Measurements from ENCODE around the gene ANGPTL4. TPM values are rescaled to one million over a fixed set of nuclear protein-coding genes. Genes with fewer than 3 reads are reported as not detected.
A peak's percentile ranks its signal among the peaks of the same experiment; 100 is the strongest.
"Not testable (repeated sequence)": the region's sequence is repeated elsewhere in the genome, so short reads cannot be mapped to it uniquely, and the experiment has no call there.

The ANGPTL4 gene
- polyA plus RNA-seq, 3 donors from 2014 or later, result not detected

DNA sequence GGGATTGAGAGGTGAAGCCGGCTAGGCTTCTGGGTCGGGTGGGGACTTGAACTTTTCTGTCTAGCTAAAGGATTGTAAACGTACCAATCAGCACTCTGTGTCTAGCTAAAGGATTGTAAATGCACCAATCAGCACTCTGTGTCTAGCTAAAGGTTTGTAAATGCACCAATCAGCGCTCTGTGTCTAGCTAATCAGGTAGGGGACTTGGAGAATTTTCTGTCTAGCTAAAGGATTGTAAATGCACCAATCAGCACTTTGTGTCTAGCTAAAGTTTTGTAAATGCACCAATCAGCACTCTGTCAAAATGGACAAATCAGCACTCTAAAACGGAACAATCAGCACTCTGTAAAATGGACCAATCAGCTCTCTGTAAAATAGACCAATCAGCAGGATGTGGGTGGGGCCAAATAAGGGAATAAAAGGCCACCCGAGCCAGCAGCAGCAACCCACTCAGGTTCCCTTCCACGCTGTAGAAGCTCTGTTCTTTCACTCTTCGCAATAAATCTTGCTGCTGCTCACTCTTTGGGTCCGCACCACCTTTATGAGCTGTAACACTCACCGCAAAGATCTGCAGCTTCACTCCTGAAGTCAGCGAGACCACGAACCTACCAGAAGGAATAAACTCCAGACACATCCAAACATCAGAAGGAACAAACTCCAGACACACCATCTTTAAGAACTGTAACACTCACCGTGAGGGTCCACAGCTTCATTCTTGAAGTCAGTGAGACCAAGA is 15.4 kb downstream of the ANGPTL4 start:
- H3K9me3 Mint-ChIP-seq; H3K27ac Mint-ChIP-seq; H3K27me3 Mint-ChIP-seq (ENCODE audit: low read depth in 3 of 3); H3K4me1 Mint-ChIP-seq; H3K4me3 Mint-ChIP-seq; DNase-seq: not testable (repeated sequence)
- H3K36me3 Mint-ChIP-seq, result peaks cover 0 to 14% (median 13%) of the 10 kb centered on the region in 3 donors

DNA sequence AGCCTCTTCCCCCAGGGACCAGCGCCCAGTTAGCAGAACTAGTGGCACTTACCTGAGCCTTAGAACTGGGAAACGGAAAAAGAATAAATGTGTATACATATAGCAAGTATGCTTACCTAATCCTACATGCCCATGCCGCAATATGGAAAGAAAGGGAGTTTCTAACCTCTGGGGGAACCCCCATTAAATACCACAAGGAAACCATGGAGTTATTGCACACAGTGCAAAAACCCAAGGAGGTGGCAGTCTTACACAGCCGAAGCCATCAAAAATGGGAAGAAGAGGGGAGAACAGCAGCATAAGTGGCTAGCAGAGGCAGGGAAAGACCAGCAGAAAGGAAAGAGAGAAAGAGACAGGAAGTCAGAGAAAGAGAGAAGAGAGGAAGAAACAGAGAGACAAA is 20.6 kb downstream of the ANGPTL4 start:
- H3K27me3 Mint-ChIP-seq (ENCODE audit: low read depth in 3 of 3); H3K27ac Mint-ChIP-seq; H3K4me3 Mint-ChIP-seq; H3K36me3 Mint-ChIP-seq; H3K9me3 Mint-ChIP-seq; DNase-seq; H3K4me1 Mint-ChIP-seq: not testable (repeated sequence)

DNA sequence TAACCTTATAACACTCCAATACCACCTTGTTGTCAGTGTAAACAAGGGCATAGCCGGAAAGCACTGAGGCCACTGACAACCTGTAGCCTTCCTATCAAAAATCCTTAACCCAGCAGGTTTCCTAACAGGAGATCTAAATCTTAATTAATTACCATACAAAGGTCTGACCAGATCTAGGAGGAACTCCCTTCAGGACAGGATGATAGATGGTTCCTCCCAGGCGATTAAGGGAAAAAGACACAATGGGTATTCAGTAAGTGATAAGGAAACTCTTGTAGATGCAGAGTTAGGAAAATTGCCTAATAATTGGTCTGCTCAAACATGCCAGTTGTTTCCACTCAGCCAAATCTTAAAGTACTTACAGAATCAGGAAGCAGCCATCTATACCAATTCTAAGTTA is 21.1 kb downstream of the ANGPTL4 start:
- not testable (repeated sequence) for H3K27me3 Mint-ChIP-seq (ENCODE audit: low read depth in 3 of 3); H3K27ac Mint-ChIP-seq; H3K36me3 Mint-ChIP-seq; DNase-seq; H3K4me3 Mint-ChIP-seq; H3K9me3 Mint-ChIP-seq; H3K4me1 Mint-ChIP-seq

DNA sequence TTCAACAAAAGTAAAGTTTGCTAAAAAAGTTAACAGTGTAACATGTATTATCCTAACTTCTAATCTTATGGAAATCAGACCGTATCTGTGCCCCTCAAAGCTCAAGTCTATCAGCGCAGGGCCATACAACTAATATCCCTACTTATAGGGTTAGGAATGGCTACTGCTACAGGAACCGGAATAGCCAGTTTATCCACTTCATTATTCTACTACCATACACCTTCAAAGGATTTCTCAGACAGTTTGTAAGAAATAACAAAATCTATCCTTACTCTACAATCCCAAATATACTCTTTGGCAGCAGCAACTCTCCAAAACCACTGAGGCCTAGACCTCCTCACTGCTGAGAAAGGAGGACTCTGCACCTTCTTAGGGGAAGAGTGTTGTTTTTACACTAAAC is 21.6 kb downstream of the ANGPTL4 start:
- H3K4me3 Mint-ChIP-seq, H3K36me3 Mint-ChIP-seq: not testable (repeated sequence)

DNA sequence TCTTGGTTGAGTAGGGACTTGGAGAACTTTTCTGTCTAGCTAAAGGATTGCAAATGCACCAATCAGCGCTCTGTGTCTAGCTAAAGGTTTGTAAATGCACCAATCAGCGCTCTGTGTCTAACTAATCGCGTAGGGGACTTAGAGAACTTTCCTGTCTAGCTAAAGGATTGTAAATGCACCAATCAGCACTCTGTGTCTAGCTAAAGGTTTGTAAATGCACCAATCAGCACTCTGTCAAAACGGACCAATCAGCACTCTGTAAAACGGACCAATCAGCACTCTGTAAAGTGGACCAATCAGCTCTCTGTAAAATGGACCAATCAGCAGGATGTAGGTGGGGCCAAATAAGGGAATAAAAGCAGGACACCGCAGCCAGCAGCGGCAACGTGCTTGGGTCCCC is 22.5 kb downstream of the ANGPTL4 start:
- DNase-seq; H3K27ac Mint-ChIP-seq; H3K4me3 Mint-ChIP-seq; H3K9me3 Mint-ChIP-seq; H3K36me3 Mint-ChIP-seq; H3K27me3 Mint-ChIP-seq (ENCODE audit: low read depth in 3 of 3): not testable (repeated sequence)
- H3K4me1 Mint-ChIP-seq, result peaks cover 12 to 13% of the 10 kb centered on the region in 2 donors

More for the DNA sequence above, 21.6 kb downstream of the ANGPTL4 start:
- not testable (repeated sequence) for H3K4me1 Mint-ChIP-seq; H3K9me3 Mint-ChIP-seq; DNase-seq; H3K27ac Mint-ChIP-seq; H3K27me3 Mint-ChIP-seq (ENCODE audit: low read depth in 3 of 3)

DNA sequence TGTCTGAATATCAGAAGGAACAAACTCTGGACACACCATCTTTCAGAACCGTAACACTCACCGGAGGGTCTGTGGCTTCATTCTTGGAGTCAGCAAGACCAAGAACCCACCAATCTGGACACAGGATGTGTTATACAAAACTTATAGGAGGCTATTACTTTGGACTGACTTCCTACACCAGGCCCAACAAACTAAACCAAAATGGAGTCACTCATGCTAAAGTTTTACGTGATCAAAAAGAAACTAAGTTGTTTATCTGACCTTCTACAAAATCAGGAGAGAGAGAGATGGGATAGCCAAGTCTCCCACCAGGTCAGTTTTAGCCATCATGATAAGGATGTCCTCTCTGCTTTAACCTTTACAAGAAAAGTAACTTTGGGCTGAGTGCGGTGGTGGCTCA is 23.0 kb downstream of the ANGPTL4 start:
- no peak overlapping the region for H3K4me3 Mint-ChIP-seq
- H3K27me3 Mint-ChIP-seq (ENCODE audit: low read depth in 3 of 3), result peaks cover 0 to 5% (median 5%) of the 10 kb centered on the region in 3 donors
- no peak for DNase-seq
- peak overlapping the region in 2 of 6 donors; percentile 24 to 40 for H3K27ac Mint-ChIP-seq
- peaks cover 0 to 5% (median 3%) of the 10 kb centered on the region in 3 donors for H3K36me3 Mint-ChIP-seq
- no peaks in the 10 kb centered on the region for H3K9me3 Mint-ChIP-seq
- H3K4me1 Mint-ChIP-seq, result peaks cover 17 to 19% of the 10 kb centered on the region in 2 donors

DNA sequence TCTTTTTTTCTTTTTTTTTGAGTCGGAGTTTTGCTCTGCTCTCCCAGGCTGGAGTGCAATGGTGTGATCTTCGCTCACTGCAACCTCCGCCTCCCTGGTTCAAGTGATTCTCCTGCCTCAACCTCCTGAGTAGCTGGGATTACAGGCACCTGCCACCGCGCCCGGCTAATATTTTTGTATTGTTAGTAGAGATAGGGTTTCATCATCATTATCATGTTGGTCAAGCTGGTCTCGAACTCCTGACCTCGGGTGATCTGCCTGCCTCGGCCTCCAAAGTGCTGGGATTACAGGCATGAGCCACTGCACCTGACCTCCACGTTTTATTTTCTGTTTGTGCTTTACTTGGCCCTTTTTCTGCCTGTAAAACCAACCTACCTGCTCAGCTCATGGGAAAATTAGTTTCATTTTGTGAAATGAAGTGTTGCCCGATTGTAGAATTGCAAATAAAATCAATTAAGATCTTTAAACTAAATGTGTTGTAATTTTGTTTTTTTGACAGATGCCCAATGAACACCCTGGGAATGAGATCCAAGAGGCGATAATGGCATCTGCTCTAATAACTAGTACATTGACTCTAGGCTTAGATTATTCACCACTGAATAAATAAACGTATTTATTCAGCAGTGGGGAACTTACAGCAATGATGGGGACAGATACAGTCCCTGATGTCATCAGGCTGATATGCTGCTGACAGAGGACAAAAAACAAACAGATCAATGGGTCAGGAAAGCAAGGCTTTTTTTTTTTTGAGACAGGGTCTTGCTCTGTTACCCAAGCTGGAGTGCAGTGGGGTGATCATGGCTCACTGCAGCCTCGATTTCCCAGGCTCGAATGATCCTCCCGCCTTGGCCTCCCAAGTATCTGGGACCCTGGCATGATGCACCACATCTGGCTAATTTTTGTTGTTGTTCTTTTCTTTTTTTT is 24.0 kb downstream of the ANGPTL4 start:
- peak overlapping the region in 3 of 5 donors; percentile 21 to 52 (median 34) for H3K4me3 Mint-ChIP-seq
- peak overlapping the region in 3 of 6 donors; percentile 22 to 79 (median 74) for H3K27ac Mint-ChIP-seq
- H3K36me3 Mint-ChIP-seq, result peaks cover 0 to 5% (median 3%) of the 10 kb centered on the region in 3 donors

DNA sequence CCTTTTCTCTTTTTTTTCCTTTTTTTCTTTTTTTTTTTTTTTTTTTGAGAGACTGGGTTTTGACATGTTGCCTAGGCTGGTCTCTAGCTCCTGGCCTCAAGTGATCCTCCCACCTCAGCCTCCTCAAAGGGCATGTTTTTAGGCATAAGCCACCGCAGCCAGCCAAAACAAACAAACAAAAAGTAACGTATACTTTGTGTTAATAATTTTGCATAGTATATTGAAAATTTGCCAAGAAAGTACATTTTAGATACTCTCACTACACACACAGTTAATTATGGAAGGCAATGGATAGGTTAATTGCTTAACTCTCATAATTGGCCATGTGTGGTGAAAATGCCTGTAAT is 24.6 kb downstream of the ANGPTL4 start:
- Mint-ChIP-seq H3K27ac (no peak overlapping the region), H3K9me3 (no peaks in the 10 kb centered on the region), H3K4me1 (peaks cover 26 to 32% of the 10 kb centered on the region in 2 donors), H3K27me3 (ENCODE audit: low read depth in 3 of 3) (peaks cover 0 to 5% (median 5%) of the 10 kb centered on the region in 3 donors), H3K4me3 (peak overlapping the region in 3 of 5 donors; percentile 9 to 33 (median 21)), H3K36me3 (peaks cover 0 to 5% (median 3%) of the 10 kb centered on the region in 3 donors)
- DNase-seq, result no peak

More for the DNA sequence above, 24.0 kb downstream of the ANGPTL4 start:
- no peak for DNase-seq
- Mint-ChIP-seq H3K27me3 (ENCODE audit: low read depth in 3 of 3) (peaks cover 0 to 5% (median 5%) of the 10 kb centered on the region in 3 donors), H3K4me1 (peaks cover 24 to 29% of the 10 kb centered on the region in 2 donors), H3K9me3 (no peaks in the 10 kb centered on the region)

DNA sequence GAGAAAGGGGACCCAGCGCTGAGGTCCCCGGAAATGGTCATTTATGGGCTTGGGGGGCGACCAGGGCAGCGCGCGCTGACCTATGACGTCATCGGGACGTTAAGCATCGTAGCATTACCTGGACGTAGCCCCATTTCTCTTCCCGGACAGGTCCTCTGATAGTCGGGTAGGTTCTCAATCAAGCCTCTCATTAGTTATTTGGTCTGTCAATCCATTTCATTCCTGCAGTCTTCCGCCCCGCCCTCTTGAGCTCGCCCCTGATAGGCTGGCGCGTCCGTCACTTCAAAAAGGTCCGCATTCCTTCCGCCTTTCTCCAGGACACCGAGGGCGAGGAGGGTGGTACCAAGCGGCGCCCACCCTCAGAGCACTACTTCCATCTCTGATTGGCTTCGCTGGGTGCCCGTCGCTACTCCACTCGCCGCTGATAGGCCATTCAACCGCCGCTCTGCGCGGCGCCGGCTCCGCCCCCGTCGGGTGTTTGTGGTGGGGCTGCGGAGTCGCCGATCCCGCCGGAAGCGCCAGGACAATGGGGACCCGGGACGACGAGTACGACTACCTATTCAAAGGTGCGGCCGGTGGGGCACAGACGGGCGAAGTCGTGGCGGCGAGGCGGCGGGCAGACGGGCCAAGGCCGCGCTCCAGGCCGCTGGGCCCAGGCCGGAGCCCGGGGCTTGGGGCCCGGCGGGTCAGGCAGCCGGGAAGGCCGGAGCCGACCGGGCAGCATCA is 26.1 kb downstream of the ANGPTL4 start, which contains the start of gene RAB11B:
Gene RAB11B (plus strand): TSS at position 470 of the 726 bp plus-strand sequence. CDS start 57 bp downstream, at position 527.
- H3K36me3 Mint-ChIP-seq, result peaks cover 0 to 5% (median 3%) of the 10 kb centered on the region in 3 donors
- H3K4me3 Mint-ChIP-seq, result peak within 1 kb of the TSS; percentile 84 to 93 (median 92)
- H3K4me1 Mint-ChIP-seq, result peaks cover 29 to 32% of the 10 kb centered on the region in 2 donors
- H3K9me3 Mint-ChIP-seq, result no peaks in the 10 kb centered on the region
- peaks cover 0 to 5% (median 5%) of the 10 kb centered on the region in 3 donors for H3K27me3 Mint-ChIP-seq (ENCODE audit: low read depth in 3 of 3)
- H3K27ac Mint-ChIP-seq, result peak within 1 kb of the TSS; percentile 86 to 96 (median 92)
- peak; percentile 98 to 99 (median 99) for DNase-seq

DNA sequence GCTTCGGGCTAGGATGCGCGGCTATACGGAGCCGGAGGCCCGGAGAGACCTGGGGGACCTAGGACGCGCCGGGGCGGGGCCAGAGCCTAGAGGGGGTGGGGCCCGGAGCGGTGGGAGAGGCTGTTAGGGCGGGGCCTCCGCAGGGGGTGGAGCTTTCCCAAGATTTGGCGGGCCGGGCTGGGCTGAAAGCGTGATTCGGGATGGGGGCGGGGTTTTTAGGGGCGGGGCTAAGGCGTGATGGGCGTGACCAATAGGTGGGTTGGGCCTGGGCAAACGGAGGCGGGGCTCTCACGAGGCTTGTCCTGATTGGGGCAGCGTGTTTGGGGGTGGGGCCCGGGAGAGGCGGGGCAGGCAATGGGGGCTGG is 26.6 kb downstream of the ANGPTL4 start:
- Mint-ChIP-seq H3K4me3 (peak overlapping the region; percentile 78 to 92 (median 84)), H3K9me3 (no peaks in the 10 kb centered on the region), H3K36me3 (peaks cover 0 to 5% (median 3%) of the 10 kb centered on the region in 3 donors), H3K27me3 (ENCODE audit: low read depth in 3 of 3) (peaks cover 0 to 5% (median 5%) of the 10 kb centered on the region in 3 donors), H3K27ac (peak overlapping the region; percentile 75 to 94 (median 91)), H3K4me1 (peaks cover 32 to 34% of the 10 kb centered on the region in 2 donors)
- peak; percentile 86 to 90 (median 89) for DNase-seq

DNA sequence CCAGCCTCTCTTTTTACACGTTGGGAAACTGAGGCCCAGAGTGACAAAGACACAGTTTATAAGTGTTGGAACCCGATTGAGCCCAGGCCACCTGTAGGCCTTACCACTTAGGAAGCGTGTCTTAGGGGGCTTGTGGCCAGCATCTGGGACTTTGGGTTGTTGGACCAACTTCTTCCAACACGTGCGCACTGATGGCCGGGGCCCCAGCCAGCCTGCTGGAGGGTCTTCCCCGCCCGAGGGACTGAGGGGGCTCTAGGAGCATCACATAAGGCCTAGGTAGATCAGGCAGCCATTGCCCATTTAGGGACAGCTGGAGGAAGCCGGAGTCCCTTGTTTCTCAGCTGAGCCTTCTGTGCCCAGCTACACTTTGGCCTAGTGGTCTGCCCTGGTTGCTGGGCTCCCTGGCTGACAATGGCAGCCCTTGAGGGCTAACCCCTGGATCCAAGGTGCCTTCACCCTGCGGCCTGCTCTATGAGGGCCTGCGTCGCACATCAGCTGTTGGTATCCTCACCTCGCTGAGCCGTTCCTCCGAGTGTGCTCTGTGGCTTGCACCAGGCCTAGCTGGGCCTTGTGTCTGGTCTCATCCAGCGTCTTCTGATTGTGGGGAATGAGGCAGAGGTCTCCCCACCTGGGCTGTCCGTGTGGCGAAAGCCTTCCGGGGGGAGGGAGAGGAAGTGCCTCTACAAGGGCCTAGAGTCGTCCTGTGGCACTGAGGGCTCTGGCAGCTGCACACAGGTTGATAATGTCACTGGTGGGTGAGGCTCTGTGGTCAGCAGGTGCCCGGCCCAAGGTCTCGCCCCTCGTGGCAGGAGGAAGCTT is 27.5 kb downstream of the ANGPTL4 start:
- no peaks in the 10 kb centered on the region for H3K9me3 Mint-ChIP-seq
- peak overlapping the region; percentile 85 to 94 (median 91) for H3K27ac Mint-ChIP-seq
- peaks cover 0 to 5% (median 3%) of the 10 kb centered on the region in 3 donors for H3K36me3 Mint-ChIP-seq
- peak overlapping the region; percentile 78 to 92 (median 84) for H3K4me3 Mint-ChIP-seq
- H3K27me3 Mint-ChIP-seq (ENCODE audit: low read depth in 3 of 3), result peaks cover 0 to 7% (median 5%) of the 10 kb centered on the region in 3 donors
- DNase-seq, result no peak
- peaks cover 38 to 39% of the 10 kb centered on the region in 2 donors for H3K4me1 Mint-ChIP-seq

DNA sequence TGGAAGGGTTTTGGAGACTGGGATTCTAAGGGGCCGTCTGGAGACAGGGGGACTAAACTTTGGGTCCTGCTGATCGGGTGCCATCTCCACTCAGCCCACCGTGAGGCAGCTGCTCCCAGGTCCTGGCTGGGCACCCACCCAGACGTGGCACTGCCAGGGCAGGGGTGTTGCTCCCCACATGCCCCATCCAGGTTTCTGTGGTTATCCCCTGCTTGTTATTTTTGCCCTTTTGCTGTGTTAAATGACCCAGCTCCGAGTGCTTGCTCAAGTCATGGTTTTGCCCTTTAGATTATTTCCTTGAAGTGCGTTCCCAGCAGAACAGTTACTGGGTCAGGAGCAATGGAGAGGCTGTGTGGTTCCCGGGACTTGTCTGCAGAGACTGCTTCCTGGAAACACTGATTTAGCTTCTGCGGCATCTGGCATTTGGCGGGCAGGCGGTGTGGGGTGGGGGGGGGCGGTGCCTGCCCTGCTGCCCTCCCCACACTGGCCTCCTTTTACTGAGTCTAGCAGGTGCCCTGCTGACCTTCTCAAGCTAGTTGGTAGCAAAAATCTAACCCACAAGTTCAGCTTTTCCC is 28.1 kb downstream of the ANGPTL4 start:
- peak overlapping the region; percentile 71 to 91 (median 86) for H3K27ac Mint-ChIP-seq
- H3K4me1 Mint-ChIP-seq, result peaks cover 45 to 46% of the 10 kb centered on the region in 2 donors
- H3K27me3 Mint-ChIP-seq (ENCODE audit: low read depth in 3 of 3), result peaks cover 3 to 7% (median 5%) of the 10 kb centered on the region in 3 donors
- H3K4me3 Mint-ChIP-seq, result peak overlapping the region; percentile 63 to 92 (median 84)
- no peaks in the 10 kb centered on the region for H3K9me3 Mint-ChIP-seq
- no peaks in the 10 kb centered on the region for H3K36me3 Mint-ChIP-seq
- peak in 1 of 3 donors; percentile 9 for DNase-seq
